Measurements from ENCODE around the gene KIF16B.
"Not testable (repeated sequence)": the region's sequence is repeated elsewhere in the genome, so short reads cannot be mapped to it uniquely, and the experiment has no call there.

KIF16B gene

DNA sequence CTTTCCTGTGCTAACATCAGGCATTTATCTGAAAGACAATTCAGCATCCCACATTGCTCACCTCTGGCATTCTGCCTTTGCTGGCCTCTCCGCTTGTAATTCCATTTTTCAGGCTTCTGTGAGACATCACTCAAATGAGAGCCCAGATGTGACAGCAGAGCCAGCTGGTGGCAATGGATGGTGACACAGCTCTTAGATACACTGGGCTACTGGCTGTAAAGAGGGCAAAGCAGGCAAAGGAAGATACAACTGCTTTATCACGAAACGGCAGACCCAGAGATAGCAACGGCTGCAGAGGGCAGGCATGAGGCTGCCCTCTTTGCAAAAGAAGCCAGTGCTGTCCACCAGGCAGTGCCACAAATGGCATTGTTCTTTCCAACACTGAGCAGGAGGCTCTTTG lies 329.8 kb downstream of the KIF16B start:
- H3K4me1 Mint-ChIP-seq = no peaks in the 10 kb centered on the region
- peaks cover 5% of the 10 kb centered on the region for H3K9me3 Mint-ChIP-seq
- H3K36me3 Mint-ChIP-seq = no peaks in the 10 kb centered on the region
- no peak overlapping the region for H3K27ac Mint-ChIP-seq
- no peaks in the 10 kb centered on the region for H3K27me3 Mint-ChIP-seq
- no peak overlapping the region for H3K4me3 Mint-ChIP-seq

DNA sequence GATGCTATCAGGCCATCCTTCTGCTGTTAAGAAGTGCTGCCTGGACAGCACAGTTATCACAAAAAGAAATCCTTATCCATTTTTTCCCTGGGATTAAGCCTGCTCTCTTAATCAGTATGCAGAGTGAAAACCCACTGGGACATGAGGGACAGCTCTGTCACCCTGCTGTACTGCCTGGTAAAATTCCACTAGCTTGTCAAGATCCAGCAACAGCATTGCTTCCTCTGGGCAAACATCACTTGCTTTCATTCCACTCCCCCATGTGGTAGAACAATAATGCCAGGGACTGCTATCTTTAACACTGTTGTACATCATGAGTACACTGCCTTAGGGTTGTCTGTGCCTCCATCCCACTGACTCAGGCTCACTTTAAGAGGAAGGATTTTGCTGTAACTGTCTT lies 331.3 kb downstream of the KIF16B start:
- H3K36me3 Mint-ChIP-seq = no peaks in the 10 kb centered on the region
- no peaks in the 10 kb centered on the region for H3K4me1 Mint-ChIP-seq
- H3K27ac Mint-ChIP-seq = no peak overlapping the region
- H3K9me3 Mint-ChIP-seq = peaks cover 5% of the 10 kb centered on the region
- no peaks in the 10 kb centered on the region for H3K27me3 Mint-ChIP-seq
- H3K4me3 Mint-ChIP-seq = no peak overlapping the region

DNA sequence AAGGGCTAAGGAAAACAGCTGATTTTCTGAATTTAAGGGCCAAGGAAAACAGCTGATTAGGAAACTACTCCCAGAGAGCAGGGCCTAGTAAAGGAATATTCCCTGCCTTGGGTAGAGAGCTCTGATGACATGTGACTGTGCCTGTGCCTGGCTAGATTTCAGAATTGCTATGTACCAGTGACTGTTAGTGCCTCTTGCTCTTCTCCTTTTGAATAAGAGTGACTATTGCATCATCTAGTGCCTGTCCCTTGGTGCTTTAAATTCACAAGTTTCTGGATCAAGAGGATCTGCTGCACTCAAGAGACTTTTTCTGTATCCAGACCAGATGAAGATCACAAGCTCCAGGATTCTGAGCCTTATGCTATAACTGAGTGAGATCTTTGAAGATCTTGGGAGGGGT lies 332.9 kb downstream of the KIF16B start:
- Mint-ChIP-seq H3K4me3 (no peak overlapping the region), H3K4me1 (no peaks in the 10 kb centered on the region), H3K27me3 (no peaks in the 10 kb centered on the region), H3K9me3 (peaks cover 5% of the 10 kb centered on the region), H3K36me3 (no peaks in the 10 kb centered on the region), H3K27ac (no peak overlapping the region)

DNA sequence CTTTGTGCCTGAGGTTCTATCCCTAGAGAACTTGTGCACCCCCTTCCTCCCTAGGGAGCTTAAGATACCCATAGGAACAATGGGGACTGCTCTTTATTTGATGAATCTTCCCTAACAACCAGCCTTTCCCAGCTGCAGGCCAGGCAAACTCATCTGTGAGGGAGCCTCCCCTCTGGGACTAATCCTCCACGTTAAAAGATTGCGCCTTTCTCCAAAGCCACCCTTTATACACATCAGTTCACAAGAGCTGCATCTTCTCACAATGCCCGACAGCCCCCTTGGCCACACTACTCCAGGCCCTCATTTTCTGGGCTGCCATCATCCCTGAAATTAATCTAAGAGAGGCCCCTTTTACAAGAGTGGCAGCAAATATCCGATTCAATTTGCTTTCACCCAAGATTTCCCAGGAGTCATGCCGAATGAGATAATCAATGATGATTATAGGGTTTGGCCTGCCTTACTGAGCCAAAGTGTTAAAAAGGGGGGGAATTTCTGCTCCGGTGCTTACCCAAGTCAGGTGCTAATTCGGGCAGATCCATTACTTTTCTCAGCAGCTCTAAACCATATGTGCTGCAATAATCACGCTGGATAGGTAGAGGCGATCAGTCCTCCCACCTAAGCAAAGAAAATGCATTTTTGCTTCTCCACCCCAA lies 336.5 kb downstream of the KIF16B start:
- Mint-ChIP-seq H3K4me3 (no peak overlapping the region), H3K4me1 (no peaks in the 10 kb centered on the region), H3K27me3 (no peaks in the 10 kb centered on the region), H3K27ac (no peak overlapping the region), H3K36me3 (no peaks in the 10 kb centered on the region), H3K9me3 (no peaks in the 10 kb centered on the region)

DNA sequence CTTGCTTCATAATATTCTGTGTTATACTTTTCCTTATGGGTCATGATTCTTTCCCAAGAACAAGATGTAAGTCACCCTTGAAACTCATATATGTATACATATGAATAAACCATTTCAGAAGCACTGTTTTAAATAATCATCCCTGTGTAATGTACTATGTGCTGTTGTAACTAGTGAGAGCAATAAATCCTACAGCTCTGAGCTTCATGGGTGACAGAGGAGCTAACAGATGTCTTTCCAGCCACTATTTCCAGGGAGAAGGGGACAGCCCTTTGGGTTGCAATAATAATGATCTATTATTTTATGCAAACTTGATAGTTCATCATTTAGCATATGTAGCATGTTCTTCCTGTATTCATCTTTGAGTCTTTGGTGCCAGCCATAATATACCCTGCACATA lies 342.8 kb downstream of the KIF16B start:
- Mint-ChIP-seq H3K36me3 (no peaks in the 10 kb centered on the region), H3K27ac (no peak overlapping the region), H3K4me1 (no peaks in the 10 kb centered on the region), H3K27me3 (no peaks in the 10 kb centered on the region), H3K9me3 (no peaks in the 10 kb centered on the region), H3K4me3 (no peak overlapping the region)

DNA sequence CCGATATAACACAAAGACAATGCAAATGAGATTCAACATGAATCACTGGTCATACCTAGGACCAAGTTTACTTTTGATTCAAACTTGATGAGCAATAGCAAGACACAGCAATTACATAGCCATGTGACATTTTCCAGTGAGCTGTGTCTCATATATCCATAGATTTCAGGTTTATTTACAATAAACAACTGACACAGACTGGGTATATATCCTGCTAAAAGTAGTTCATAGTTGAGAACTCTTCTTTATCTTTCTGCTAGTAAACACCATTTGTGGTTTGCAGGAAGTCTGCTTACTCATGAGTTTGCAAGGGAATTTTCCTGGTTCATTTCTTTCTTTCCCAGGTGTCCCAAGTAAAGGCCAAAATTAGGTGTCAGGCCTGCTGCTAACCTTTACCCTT lies 343.4 kb downstream of the KIF16B start:
- Mint-ChIP-seq H3K36me3 (no peaks in the 10 kb centered on the region), H3K9me3 (no peaks in the 10 kb centered on the region), H3K4me3 (no peak overlapping the region)

DNA sequence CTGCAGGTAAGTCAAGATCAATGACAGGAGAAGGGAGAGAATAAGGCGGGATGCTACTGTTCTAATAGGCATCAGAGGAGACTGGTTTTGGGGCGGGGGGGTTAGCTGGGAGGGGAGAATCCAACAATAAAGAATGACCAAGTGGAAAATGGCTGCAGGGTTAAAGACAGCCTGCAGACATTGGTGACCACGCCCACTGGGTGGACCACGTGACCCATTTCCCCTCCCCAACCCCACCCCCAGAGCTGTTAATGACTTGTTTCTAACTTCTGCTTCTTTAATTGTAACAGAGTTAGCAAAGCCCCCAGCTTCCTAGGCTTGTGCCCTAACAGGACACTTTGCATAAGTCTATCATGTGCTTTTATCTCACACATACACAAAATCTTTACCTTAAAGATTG lies 344.5 kb downstream of the KIF16B start:
- Mint-ChIP-seq H3K27me3 (no peaks in the 10 kb centered on the region), H3K27ac (no peak overlapping the region), H3K4me3 (no peak overlapping the region), H3K36me3 (no peaks in the 10 kb centered on the region), H3K4me1 (no peaks in the 10 kb centered on the region), H3K9me3 (no peaks in the 10 kb centered on the region)

More for the DNA sequence above, 343.4 kb downstream of the KIF16B start:
- H3K27me3 Mint-ChIP-seq = no peaks in the 10 kb centered on the region
- no peaks in the 10 kb centered on the region for H3K4me1 Mint-ChIP-seq
- H3K27ac Mint-ChIP-seq = no peak overlapping the region

DNA sequence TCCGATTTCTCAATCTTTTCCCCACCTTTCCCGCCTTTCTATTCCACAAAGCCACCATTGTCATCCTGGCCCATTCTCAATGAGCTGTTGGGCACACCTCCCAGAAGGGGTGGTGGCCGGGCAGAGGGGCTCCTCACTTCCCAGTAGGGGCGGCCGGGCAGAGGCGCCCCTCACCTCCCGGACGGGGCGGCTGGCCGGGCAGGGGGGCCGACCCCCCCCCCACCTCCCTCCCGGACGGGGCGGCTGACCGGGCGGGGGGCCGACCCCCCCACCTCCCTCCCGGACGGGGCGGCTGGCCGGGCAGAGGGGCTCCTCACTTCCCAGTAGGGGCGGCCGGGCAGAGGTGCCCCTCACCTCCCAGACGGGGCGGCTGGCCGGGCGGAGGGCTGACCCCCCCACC lies 346.3 kb downstream of the KIF16B start:
- not testable (repeated sequence) for H3K9me3 Mint-ChIP-seq, H3K4me1 Mint-ChIP-seq, H3K27ac Mint-ChIP-seq, H3K4me3 Mint-ChIP-seq, H3K36me3 Mint-ChIP-seq, H3K27me3 Mint-ChIP-seq

DNA sequence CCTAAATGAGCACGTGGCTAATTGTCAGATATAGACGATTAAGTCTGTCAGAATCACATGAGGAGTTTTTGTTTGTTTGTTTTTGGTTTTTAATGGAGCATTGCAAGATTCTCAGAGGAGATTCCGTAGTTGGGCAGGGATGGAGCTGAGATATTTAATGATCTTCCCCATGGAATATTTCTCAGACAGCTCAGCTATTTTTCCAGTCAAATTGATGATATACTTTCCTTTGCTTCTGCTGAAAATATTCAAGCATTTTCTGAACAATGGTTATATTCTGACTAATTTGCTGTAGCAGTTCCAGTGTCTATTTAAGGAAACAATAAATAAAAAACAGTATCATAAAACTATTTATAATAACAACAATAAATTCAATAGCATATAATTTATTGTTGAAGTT lies 348.4 kb downstream of the KIF16B start:
- Mint-ChIP-seq H3K9me3 (peaks cover 6% of the 10 kb centered on the region), H3K4me3 (no peak overlapping the region), H3K4me1 (no peaks in the 10 kb centered on the region), H3K36me3 (no peaks in the 10 kb centered on the region), H3K27ac (no peak overlapping the region), H3K27me3 (no peaks in the 10 kb centered on the region)

DNA sequence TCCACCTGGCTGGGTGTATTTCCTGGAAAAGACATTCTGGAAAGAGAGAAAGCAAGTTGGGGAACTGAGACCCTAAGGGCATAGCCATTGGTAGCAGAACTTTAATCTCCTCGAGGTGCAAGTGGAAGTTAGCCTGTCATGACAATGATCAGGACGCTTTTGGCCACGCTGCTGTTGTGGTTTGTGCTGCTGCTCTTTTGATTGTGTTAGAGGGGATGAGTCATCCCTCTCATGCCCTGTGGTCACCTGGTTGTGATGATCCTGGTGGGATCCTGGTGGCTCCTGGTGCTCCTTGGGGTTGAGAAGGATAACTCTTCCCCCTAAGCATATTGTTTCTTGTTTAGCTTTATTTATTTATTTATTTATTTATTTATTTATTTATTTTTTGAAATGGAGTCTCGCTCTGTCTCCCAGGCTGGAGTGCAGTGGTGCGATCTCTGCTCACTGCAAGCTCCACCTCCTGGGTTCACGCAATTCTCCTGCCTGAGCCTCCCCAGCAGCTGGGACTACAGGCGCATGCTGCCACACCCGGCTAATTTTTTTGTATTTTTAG lies 350.3 kb downstream of the KIF16B start:
- no peaks in the 10 kb centered on the region for H3K36me3 Mint-ChIP-seq
- no peak overlapping the region for H3K27ac Mint-ChIP-seq
- H3K9me3 Mint-ChIP-seq = peaks cover 6% of the 10 kb centered on the region
- no peaks in the 10 kb centered on the region for H3K27me3 Mint-ChIP-seq
- no peaks in the 10 kb centered on the region for H3K4me1 Mint-ChIP-seq
- no peak overlapping the region for H3K4me3 Mint-ChIP-seq

All from activated naive CD4-positive, alpha-beta T cell treated with anti-CD3 and anti-CD28 coated beads, Interleukin-2, amount 50 U/mL, for 24 hours (primary cell).